Parathyroid adenoma (tissue), 2 donors: Measurements from ENCODE around the gene AGTRAP.

Experiments
- H2AFZ ChIP-seq: fragments of 300-600 bp; sonication (generic); one replicate; pipeline ENCODE4 v1.7.0; 2017; ENCODE audit warnings: antibody characterized with exemption, mild to moderate bottlenecking
- H3K27ac ChIP-seq: fragments of 300-600 bp; sonication (generic); one replicate; pipeline ENCODE4 v1.7.0; 2017
- H3K27me3 ChIP-seq: fragments of 300-600 bp; sonication (generic); one replicate; pipeline ENCODE4 v1.7.0; 2017; ENCODE audit warnings: low read length; ENCODE audit not compliant: control insufficient read depth, insufficient read depth
- H3K36me3 ChIP-seq: fragments of 300-600 bp; sonication (generic); one replicate; pipeline ENCODE4 v1.7.0; 2017; ENCODE audit warnings: low read length; ENCODE audit not compliant: control insufficient read depth, insufficient read depth
- H3K4me1 ChIP-seq: fragments of 300-600 bp; sonication (generic); one replicate; pipeline ENCODE4 v1.7.0; 2017; ENCODE audit warnings: control low read depth
- H3K4me2 ChIP-seq: fragments of 300-600 bp; sonication (generic); one replicate; pipeline ENCODE4 v1.7.0; 2017; ENCODE audit warnings: low read length
- H3K4me3 ChIP-seq: fragments of 300-600 bp; sonication (generic); one replicate; pipeline ENCODE4 v1.7.0; 2017; ENCODE audit warnings: low read depth, low read length
- H3K79me2 ChIP-seq: fragments of 300-600 bp; sonication (generic); one replicate; pipeline ENCODE4 v1.7.0; 2017; ENCODE audit warnings: control low read depth
- H3K9ac ChIP-seq: fragments of 300-600 bp; sonication (generic); one replicate; pipeline ENCODE4 v1.7.0; 2017; ENCODE audit warnings: mild to moderate bottlenecking
- H3K9me3 ChIP-seq: fragments of 300-600 bp; sonication (generic); one replicate; pipeline ENCODE4 v1.7.0; 2017; ENCODE audit warnings: low read length; ENCODE audit not compliant: control insufficient read depth
- CTCF ChIP-seq: fragments of 300-600 bp; sonication (generic); IDR thresholded peaks from one replicate; pipeline ENCODE4 v1.7.0; 2017; ENCODE audit warnings: antibody characterized with exemption, mild to moderate bottlenecking
- donor health status: primary hyperparathyroidism.

AGTRAP gene

GRCh38 chr1:11783556-11783955 is 47.6 kb downstream of the AGTRAP start:
- no peaks in the 10 kb centered on the region for H3K79me2 ChIP-seq
- H3K4me3 ChIP-seq: no peak overlapping the region
- no peaks in the 10 kb centered on the region for H3K27me3 ChIP-seq
- H3K36me3 ChIP-seq: no peaks in the 10 kb centered on the region
- H3K9me3 ChIP-seq: no peaks in the 10 kb centered on the region
- H2AFZ ChIP-seq: no peak overlapping the region
- TF ChIP-seq CTCF: no peak
- no peak overlapping the region for H3K9ac ChIP-seq
- H3K4me2 ChIP-seq: no peak overlapping the region
- peaks cover 13% of the 10 kb centered on the region for H3K4me1 ChIP-seq
- H3K27ac ChIP-seq: no peak overlapping the region

- H3K9ac ChIP-seq: no peak overlapping the region
- peaks cover 13% of the 10 kb centered on the region for H3K4me1 ChIP-seq
- no peak overlapping the region for H3K4me3 ChIP-seq
- no peaks in the 10 kb centered on the region for H3K9me3 ChIP-seq
- no peaks in the 10 kb centered on the region for H3K27me3 ChIP-seq
- TF ChIP-seq CTCF: no peak
- H3K79me2 ChIP-seq: no peaks in the 10 kb centered on the region
- peak overlapping the region; percentile 38 for H2AFZ ChIP-seq
- H3K27ac ChIP-seq: no peak overlapping the region
- no peak overlapping the region for H3K4me2 ChIP-seq
- H3K36me3 ChIP-seq: no peaks in the 10 kb centered on the region
These were observed 48.5 kb downstream of the AGTRAP start for GRCh38 chr1:11784256-11784992.

- H3K79me2 ChIP-seq: no peaks in the 10 kb centered on the region
- H3K9me3 ChIP-seq: no peaks in the 10 kb centered on the region
- H3K27me3 ChIP-seq: no peaks in the 10 kb centered on the region
- no peak overlapping the region for H3K27ac ChIP-seq
- no peak overlapping the region for H3K4me3 ChIP-seq
- peak overlapping the region; percentile 38 for H2AFZ ChIP-seq
- H3K4me1 ChIP-seq: peaks cover 13% of the 10 kb centered on the region
- H3K36me3 ChIP-seq: no peaks in the 10 kb centered on the region
- H3K9ac ChIP-seq: no peak overlapping the region
- peak; percentile 65 for TF ChIP-seq CTCF
- peak overlapping the region; percentile 34 for H3K4me2 ChIP-seq
These were observed 49.2 kb downstream of the AGTRAP start for GRCh38 chr1:11784993-11785769.

- no peak overlapping the region for H2AFZ ChIP-seq
- H3K4me3 ChIP-seq: no peak overlapping the region
- H3K4me1 ChIP-seq: peaks cover 13% of the 10 kb centered on the region
- H3K27me3 ChIP-seq: no peaks in the 10 kb centered on the region
- no peak overlapping the region for H3K27ac ChIP-seq
- H3K4me2 ChIP-seq: no peak overlapping the region
- TF ChIP-seq CTCF: no peak
- no peaks in the 10 kb centered on the region for H3K36me3 ChIP-seq
- no peak overlapping the region for H3K9ac ChIP-seq
- H3K9me3 ChIP-seq: no peaks in the 10 kb centered on the region
- no peaks in the 10 kb centered on the region for H3K79me2 ChIP-seq
These were observed 50.2 kb downstream of the AGTRAP start for GRCh38 chr1:11786168-11786567.
